ENCODE data around the gene MMP28. TPM values are rescaled to one million over a fixed set of nuclear protein-coding genes. Genes with fewer than 3 reads are reported as not detected.

MMP28 gene
- total RNA-seq, 1 donor from 2014 or later: 8.6 TPM

DNA sequence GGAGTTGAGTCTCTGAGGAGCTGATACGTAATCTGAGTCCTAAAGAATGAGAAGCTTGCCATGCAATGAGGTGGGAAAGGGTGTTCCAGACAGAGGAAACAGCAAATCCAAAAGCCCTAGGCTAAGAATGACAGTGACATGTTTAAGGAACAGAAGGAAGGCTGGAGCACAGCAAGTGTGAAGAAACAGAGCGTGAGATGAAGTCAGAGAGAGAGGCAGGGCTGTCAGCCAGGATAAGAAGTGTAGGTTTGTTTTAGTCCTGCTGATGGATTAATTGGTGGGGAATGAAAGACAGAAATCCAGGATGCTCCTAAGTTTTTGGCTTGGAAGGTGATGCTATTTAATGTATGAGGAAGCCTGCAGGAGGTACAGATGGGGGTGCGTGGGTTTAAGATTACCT, 14.5 kb downstream of the MMP28 start:
- H3K27me3 Mint-ChIP-seq (ENCODE audit: low read depth): no peaks in the 10 kb centered on the region

DNA sequence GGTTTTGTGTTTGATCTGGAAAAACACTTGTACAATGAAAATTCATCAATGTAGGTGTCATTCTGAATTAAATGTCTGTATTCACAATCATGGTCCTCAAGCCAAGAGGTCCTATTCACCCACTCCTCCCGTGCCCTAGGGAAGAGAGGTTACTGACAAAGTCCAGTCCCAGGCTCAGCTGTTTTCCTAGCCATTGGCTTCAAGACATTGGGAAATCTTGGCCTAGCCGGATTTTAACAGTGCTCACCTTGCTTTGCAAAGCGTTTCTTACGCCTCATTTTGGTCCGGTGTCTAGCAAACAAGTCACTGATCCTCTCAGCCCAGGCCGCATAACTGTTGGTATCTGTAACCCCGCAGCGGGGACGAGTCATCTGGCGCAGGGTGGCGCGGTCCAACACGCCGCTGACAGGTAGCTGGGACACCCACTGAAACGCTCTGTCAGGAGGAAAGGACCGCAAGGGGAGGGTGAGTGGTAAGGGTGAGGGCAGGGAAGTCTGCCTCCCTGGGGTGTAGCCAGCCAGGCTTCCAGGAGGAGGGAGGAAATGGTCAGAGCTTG, 16.7 kb downstream of the MMP28 start:
- Mint-ChIP-seq H3K27me3 (ENCODE audit: low read depth) (no peaks in the 10 kb centered on the region), H3K4me3 (ENCODE audit: unreplicated experiment) (no peak overlapping the region), H3K4me1 (ENCODE audit: low read depth) (peaks cover 63% of the 10 kb centered on the region), H3K9me3 (ENCODE audit: low read depth) (no peaks in the 10 kb centered on the region), H3K36me3 (ENCODE audit: low read depth) (no peaks in the 10 kb centered on the region), H3K27ac (ENCODE audit: unreplicated experiment) (peak overlapping the region; percentile 94)
- TF ChIP-seq, protein P1, sequence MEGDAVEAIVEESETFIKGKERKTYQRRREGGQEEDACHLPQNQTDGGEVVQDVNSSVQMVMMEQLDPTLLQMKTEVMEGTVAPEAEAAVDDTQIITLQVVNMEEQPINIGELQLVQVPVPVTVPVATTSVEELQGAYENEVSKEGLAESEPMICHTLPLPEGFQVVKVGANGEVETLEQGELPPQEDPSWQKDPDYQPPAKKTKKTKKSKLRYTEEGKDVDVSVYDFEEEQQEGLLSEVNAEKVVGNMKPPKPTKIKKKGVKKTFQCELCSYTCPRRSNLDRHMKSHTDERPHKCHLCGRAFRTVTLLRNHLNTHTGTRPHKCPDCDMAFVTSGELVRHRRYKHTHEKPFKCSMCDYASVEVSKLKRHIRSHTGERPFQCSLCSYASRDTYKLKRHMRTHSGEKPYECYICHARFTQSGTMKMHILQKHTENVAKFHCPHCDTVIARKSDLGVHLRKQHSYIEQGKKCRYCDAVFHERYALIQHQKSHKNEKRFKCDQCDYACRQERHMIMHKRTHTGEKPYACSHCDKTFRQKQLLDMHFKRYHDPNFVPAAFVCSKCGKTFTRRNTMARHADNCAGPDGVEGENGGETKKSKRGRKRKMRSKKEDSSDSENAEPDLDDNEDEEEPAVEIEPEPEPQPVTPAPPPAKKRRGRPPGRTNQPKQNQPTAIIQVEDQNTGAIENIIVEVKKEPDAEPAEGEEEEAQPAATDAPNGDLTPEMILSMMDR (IDR thresholded peaks at IDR 0.05): no peak
- no peak for DNase-seq (ENCODE audit: low spot score)

More for the DNA sequence above, 14.5 kb downstream of the MMP28 start:
- no peaks in the 10 kb centered on the region for H3K36me3 Mint-ChIP-seq (ENCODE audit: low read depth)
- peaks cover 57% of the 10 kb centered on the region for H3K4me1 Mint-ChIP-seq (ENCODE audit: low read depth)
- no peak for DNase-seq (ENCODE audit: low spot score)
- TF ChIP-seq, protein P1 (IDR thresholded peaks at IDR 0.05): no peak
- H3K9me3 Mint-ChIP-seq (ENCODE audit: low read depth): no peaks in the 10 kb centered on the region
- peak overlapping the region; percentile 79 for H3K27ac Mint-ChIP-seq (ENCODE audit: unreplicated experiment)
- H3K4me3 Mint-ChIP-seq (ENCODE audit: unreplicated experiment): no peak overlapping the region

- H3K36me3 Mint-ChIP-seq (ENCODE audit: low read depth): no peaks in the 10 kb centered on the region
- no peaks in the 10 kb centered on the region for H3K27me3 Mint-ChIP-seq (ENCODE audit: low read depth)
- TF ChIP-seq, protein P1 (IDR thresholded peaks at IDR 0.05): no peak
- H3K27ac Mint-ChIP-seq (ENCODE audit: unreplicated experiment): peak overlapping the region; percentile 49
- H3K9me3 Mint-ChIP-seq (ENCODE audit: low read depth): no peaks in the 10 kb centered on the region
- peaks cover 45% of the 10 kb centered on the region for H3K4me1 Mint-ChIP-seq (ENCODE audit: low read depth)
- DNase-seq (ENCODE audit: low spot score): no peak
- H3K4me3 Mint-ChIP-seq (ENCODE audit: unreplicated experiment): no peak overlapping the region
Measured at GRCh38 chr17:35775583-35775982, 19.9 kb downstream of the MMP28 start.

- TF ChIP-seq, protein P1 (IDR thresholded peaks at IDR 0.05): no peak
- Mint-ChIP-seq H3K4me1 (ENCODE audit: low read depth) (peaks cover 45% of the 10 kb centered on the region), H3K27ac (ENCODE audit: unreplicated experiment) (peak overlapping the region; percentile 97), H3K27me3 (ENCODE audit: low read depth) (no peaks in the 10 kb centered on the region), H3K9me3 (ENCODE audit: low read depth) (no peaks in the 10 kb centered on the region), H3K4me3 (ENCODE audit: unreplicated experiment) (peak overlapping the region; percentile 7), H3K36me3 (ENCODE audit: low read depth) (no peaks in the 10 kb centered on the region)
- no peak for DNase-seq (ENCODE audit: low spot score)
Measured at GRCh38 chr17:35775039-35775438, 20.4 kb downstream of the MMP28 start.

GRCh38 chr17:35774499-35774898, 20.9 kb downstream of the MMP28 start:
- no peak for DNase-seq (ENCODE audit: low spot score)
- Mint-ChIP-seq H3K27ac (ENCODE audit: unreplicated experiment) (peak overlapping the region; percentile 97), H3K9me3 (ENCODE audit: low read depth) (no peaks in the 10 kb centered on the region), H3K4me3 (ENCODE audit: unreplicated experiment) (peak overlapping the region; percentile 7), H3K36me3 (ENCODE audit: low read depth) (no peaks in the 10 kb centered on the region), H3K27me3 (ENCODE audit: low read depth) (no peaks in the 10 kb centered on the region), H3K4me1 (ENCODE audit: low read depth) (peaks cover 45% of the 10 kb centered on the region)
- TF ChIP-seq, protein P1 (IDR thresholded peaks at IDR 0.05): no peak
